ENCODE data around the gene PJA1.

Gene PJA1

GRCh38 chrX:69196666-69197065 is 31.4 kb upstream of the PJA1 start:
- TF ChIP-seq CTCF (IDR thresholded peaks at IDR 0.05; ENCODE audit: borderline replicate concordance, insufficient read depth, low read depth, low read length) = no peak
- no peak overlapping the region for H3K4me3 ChIP-seq (ENCODE audit: low read depth, low read length)

- no peak overlapping the region for H3K4me3 ChIP-seq (ENCODE audit: low read depth, low read length)
- no peak for TF ChIP-seq CTCF (IDR thresholded peaks at IDR 0.05; ENCODE audit: borderline replicate concordance, insufficient read depth, low read depth, low read length)
Measured at GRCh38 chrX:69195810-69196209, 30.6 kb upstream of the PJA1 start.

GRCh38 chrX:69195192-69195591 is 29.9 kb upstream of the PJA1 start:
- TF ChIP-seq CTCF (IDR thresholded peaks at IDR 0.05; ENCODE audit: borderline replicate concordance, insufficient read depth, low read depth, low read length) = no peak

GRCh38 chrX:69192603-69193002 is 27.4 kb upstream of the PJA1 start:
- no peak for TF ChIP-seq CTCF (IDR thresholded peaks at IDR 0.05; ENCODE audit: borderline replicate concordance, insufficient read depth, low read depth, low read length)
- no peak overlapping the region for H3K4me3 ChIP-seq (ENCODE audit: low read depth, low read length)

More at GRCh38 chrX:69195192-69195591, 29.9 kb upstream of the PJA1 start:
- H3K4me3 ChIP-seq (ENCODE audit: low read depth, low read length) = no peak overlapping the region

- no peak overlapping the region for H3K4me3 ChIP-seq (ENCODE audit: low read depth, low read length)
- TF ChIP-seq CTCF (IDR thresholded peaks at IDR 0.05; ENCODE audit: borderline replicate concordance, insufficient read depth, low read depth, low read length) = no peak
Measured at GRCh38 chrX:69189576-69190371, 24.5 kb upstream of the PJA1 start.

- no peak overlapping the region for H3K4me3 ChIP-seq (ENCODE audit: low read depth, low read length)
- TF ChIP-seq CTCF (IDR thresholded peaks at IDR 0.05; ENCODE audit: borderline replicate concordance, insufficient read depth, low read depth, low read length) = no peak
Measured at GRCh38 chrX:69186651-69187050, 21.4 kb upstream of the PJA1 start.

GRCh38 chrX:69185886-69186285 is 20.6 kb upstream of the PJA1 start:
- H3K4me3 ChIP-seq (ENCODE audit: low read depth, low read length) = no peak overlapping the region
- TF ChIP-seq CTCF (IDR thresholded peaks at IDR 0.05; ENCODE audit: borderline replicate concordance, insufficient read depth, low read depth, low read length) = no peak
